Astrocyte (in vitro differentiated cells and primary cell): ENCODE results near the gene IARS1.

Experiments used
- EZH2 ChIP-seq: IDR thresholded peaks from 2 replicates; pipeline ENCODE4 v1.6.1; 2012; ENCODE audit warnings: mild to moderate bottlenecking, low read length, inconsistent platforms; ENCODE audit not compliant: insufficient read depth
- TF ChIP-seq, protein P1 (sequence below): IDR thresholded peaks from 2 replicates; pipeline ENCODE4 v1.5.1; 2011; ENCODE audit warnings: low read depth, mild to moderate bottlenecking, inconsistent platforms, low read length, moderate library complexity; ENCODE audit not compliant: insufficient read depth

DNA sequence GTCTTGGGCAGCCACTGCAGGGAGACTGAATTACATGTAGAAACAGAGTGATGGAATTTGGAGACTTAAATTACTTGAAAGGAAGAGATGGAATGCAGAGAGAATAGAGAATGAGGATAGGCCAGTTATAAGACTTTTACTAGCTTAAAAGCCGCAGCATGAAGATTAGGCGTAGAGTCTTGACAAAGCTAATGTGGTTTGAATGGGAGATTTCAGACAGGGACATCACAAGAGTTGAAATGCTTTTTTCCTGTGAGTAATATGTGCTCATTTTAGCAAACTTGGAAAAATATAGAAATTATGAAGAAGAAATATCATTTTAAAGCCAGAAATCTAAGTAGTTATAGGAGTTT is 39.8 kb upstream of the IARS1 start:
- TF ChIP-seq, protein P1, sequence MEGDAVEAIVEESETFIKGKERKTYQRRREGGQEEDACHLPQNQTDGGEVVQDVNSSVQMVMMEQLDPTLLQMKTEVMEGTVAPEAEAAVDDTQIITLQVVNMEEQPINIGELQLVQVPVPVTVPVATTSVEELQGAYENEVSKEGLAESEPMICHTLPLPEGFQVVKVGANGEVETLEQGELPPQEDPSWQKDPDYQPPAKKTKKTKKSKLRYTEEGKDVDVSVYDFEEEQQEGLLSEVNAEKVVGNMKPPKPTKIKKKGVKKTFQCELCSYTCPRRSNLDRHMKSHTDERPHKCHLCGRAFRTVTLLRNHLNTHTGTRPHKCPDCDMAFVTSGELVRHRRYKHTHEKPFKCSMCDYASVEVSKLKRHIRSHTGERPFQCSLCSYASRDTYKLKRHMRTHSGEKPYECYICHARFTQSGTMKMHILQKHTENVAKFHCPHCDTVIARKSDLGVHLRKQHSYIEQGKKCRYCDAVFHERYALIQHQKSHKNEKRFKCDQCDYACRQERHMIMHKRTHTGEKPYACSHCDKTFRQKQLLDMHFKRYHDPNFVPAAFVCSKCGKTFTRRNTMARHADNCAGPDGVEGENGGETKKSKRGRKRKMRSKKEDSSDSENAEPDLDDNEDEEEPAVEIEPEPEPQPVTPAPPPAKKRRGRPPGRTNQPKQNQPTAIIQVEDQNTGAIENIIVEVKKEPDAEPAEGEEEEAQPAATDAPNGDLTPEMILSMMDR: no peak
- TF ChIP-seq EZH2: no peak
